HCT116 (cell line): ENCODE data around the gene ACAT2.

Experiments used
- EZH2 ChIP-seq: fragments of 200-600 bp; sonication (generic); IDR thresholded peaks from 2 replicates; pipeline ENCODE4 v1.6.1; 2017; ENCODE audit warnings: antibody characterized with exemption, mixed run types
- EZH2phosphoT487 ChIP-seq: fragments of 200-600 bp; IDR thresholded peaks from 2 replicates; pipeline ENCODE4 v1.6.1; 2018; ENCODE audit warnings: antibody characterized with exemption, borderline replicate concordance
- JUND ChIP-seq: IDR thresholded peaks from 2 replicates; pipeline ENCODE4 v1.6.1; 2012
- POLR2A ChIP-seq: IDR thresholded peaks from 2 replicates; pipeline ENCODE4 v1.7.0; 2011; ENCODE audit warnings: borderline replicate concordance; ENCODE audit not compliant: insufficient read depth, insufficient read length; ENCODE audit errors: extremely low read depth
- POLR2AphosphoS5 ChIP-seq: IDR thresholded peaks from 2 replicates; pipeline ENCODE4 v1.6.1; 2011; ENCODE audit warnings: mild to moderate bottlenecking, low read depth, low read length, moderate library complexity
- RAD21 ChIP-seq: IDR thresholded peaks from 2 replicates; pipeline ENCODE4 v1.6.1; 2012; ENCODE audit warnings: low read depth, mild to moderate bottlenecking
- SIN3A ChIP-seq: IDR thresholded peaks from 2 replicates; pipeline ENCODE4 v1.6.1; 2012; ENCODE audit warnings: low read depth
- TF ChIP-seq, protein P1 (sequence below), 3 experiments: fragments of 200-600 bp in 1 of 3; sonication (generic) in 1 of 3; IDR thresholded peaks in 2 of 3; conservative IDR thresholded peaks in 1 of 3; 2 replicates each; pipeline ENCODE4 v1.5.1; 2012 to 2017; ENCODE audit warnings: low read depth in 2 of 3, low read length in 2 of 3, antibody characterized with exemption in 1 of 3, borderline replicate concordance in 1 of 3, control low read depth in 1 of 3, mild to moderate bottlenecking in 1 of 3, mixed read lengths in 1 of 3, mixed run types in 1 of 3, moderate library complexity in 1 of 3; ENCODE audit not compliant: insufficient read depth in 1 of 3
- TF ChIP-seq, protein P2 (sequence below): IDR thresholded peaks from 2 replicates; pipeline ENCODE4 v1.6.1; 2012
- TF ChIP-seq, protein P3 (sequence below): IDR thresholded peaks from 2 replicates; pipeline ENCODE4 v1.6.1; 2012

DNA sequence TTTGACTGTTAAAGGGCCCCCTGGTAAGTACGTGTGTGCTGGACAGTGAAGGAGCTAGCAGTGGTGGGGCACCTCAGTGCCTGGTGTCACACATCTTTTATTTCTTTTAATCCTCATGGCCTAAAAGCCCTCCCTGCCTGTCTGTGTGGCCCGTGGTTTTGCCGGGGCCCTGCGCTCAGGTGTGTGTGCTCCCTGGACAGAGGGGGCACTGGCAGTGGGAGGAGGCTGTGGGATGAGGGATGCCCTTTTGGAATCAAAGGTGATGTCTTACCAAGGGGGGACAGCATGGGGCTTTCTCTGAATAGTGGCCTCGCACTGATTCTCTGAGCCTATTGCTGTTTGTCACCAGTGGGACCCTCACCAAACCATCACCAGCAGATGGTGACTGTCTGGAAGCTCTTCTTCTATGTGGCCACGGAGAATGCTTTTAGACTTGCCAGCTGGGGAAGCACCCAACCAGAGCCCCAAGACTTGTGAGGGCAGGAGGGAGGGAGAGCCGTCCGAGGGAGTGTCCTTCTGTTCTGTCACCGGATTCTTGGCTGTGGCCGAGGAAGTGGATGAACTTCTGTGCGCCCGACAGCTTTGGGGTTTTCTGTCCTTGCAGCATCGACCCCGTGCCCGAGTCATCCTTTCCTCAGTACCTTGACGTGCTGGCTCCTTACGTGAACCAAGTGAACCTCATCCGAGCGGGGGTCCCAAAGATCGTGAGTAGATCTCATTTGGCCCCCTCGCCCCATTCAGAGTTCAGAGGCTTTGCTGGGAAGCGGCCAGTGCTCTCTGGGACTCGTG lies 56.3 kb downstream of the ACAT2 start:
- TF ChIP-seq, protein P1, sequence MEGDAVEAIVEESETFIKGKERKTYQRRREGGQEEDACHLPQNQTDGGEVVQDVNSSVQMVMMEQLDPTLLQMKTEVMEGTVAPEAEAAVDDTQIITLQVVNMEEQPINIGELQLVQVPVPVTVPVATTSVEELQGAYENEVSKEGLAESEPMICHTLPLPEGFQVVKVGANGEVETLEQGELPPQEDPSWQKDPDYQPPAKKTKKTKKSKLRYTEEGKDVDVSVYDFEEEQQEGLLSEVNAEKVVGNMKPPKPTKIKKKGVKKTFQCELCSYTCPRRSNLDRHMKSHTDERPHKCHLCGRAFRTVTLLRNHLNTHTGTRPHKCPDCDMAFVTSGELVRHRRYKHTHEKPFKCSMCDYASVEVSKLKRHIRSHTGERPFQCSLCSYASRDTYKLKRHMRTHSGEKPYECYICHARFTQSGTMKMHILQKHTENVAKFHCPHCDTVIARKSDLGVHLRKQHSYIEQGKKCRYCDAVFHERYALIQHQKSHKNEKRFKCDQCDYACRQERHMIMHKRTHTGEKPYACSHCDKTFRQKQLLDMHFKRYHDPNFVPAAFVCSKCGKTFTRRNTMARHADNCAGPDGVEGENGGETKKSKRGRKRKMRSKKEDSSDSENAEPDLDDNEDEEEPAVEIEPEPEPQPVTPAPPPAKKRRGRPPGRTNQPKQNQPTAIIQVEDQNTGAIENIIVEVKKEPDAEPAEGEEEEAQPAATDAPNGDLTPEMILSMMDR (IDR thresholded peaks at IDR 0.05 in 2 of 3, conservative IDR thresholded peaks at IDR 0.05 in 1 of 3; ENCODE audit: borderline replicate concordance in 1 of 3, insufficient read depth in 1 of 3, low read depth in 2 of 3, low read length in 2 of 3), result no peak
- TF ChIP-seq EZH2 (no peak), JUND (no peak), EZH2phosphoT487 (no peak), SIN3A (no peak), RAD21 (no peak), POLR2A (no peak), POLR2AphosphoS5 (no peak)
- TF ChIP-seq, protein P2, sequence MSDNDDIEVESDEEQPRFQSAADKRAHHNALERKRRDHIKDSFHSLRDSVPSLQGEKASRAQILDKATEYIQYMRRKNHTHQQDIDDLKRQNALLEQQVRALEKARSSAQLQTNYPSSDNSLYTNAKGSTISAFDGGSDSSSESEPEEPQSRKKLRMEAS, result no peak
- TF ChIP-seq, protein P3, sequence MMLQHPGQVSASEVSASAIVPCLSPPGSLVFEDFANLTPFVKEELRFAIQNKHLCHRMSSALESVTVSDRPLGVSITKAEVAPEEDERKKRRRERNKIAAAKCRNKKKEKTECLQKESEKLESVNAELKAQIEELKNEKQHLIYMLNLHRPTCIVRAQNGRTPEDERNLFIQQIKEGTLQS, result no peak
